RPMI8226 (cell line): ENCODE results near the gene KNDC1.

Experiments
- DNase-seq: peaks from one replicate; pipeline ENCODE4 v3.0.0-alpha.2; 2015

KNDC1 gene

DNA sequence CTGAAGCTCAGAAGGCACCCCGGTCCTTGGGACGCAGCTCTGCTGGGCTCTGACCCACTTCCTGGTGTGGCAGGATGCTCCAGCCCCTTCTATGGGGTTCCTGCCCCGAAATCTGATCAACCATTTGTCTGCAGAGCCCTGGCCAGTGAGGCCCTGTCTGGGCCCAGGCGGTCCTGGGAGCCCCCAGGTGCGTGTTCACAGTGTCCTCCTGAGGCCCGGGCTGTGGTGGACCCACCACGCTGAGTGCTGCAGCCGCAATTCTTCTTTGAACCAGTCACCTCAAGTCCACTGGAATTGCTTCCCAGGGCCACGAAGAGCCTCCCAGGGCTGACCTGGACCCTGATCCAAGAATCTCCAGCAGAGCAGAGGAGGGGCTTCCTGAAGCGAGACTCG is 19.1 kb downstream of the KNDC1 start:
- DNase-seq, result no peak

DNA sequence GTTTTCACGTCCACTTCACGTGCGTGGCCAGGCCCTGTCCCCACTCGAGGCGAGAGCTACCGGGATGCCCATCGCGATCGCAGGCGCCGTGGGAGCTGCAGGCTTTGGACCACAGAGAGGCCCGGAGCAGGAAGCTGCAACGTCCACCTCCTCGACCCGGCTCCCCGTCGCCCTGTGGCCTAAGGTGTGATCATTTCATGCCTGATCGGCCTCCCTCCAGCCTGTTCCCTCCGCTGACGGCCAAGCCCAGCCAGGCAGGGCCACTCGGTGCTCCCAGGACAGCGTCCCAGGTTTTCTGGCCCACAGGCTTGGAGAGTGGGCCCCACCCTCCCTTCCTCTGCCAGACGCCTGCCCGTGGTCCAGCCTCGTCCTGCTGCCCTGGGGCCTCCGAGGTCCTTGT is 19.6 kb downstream of the KNDC1 start:
- DNase-seq, result no peak

DNA sequence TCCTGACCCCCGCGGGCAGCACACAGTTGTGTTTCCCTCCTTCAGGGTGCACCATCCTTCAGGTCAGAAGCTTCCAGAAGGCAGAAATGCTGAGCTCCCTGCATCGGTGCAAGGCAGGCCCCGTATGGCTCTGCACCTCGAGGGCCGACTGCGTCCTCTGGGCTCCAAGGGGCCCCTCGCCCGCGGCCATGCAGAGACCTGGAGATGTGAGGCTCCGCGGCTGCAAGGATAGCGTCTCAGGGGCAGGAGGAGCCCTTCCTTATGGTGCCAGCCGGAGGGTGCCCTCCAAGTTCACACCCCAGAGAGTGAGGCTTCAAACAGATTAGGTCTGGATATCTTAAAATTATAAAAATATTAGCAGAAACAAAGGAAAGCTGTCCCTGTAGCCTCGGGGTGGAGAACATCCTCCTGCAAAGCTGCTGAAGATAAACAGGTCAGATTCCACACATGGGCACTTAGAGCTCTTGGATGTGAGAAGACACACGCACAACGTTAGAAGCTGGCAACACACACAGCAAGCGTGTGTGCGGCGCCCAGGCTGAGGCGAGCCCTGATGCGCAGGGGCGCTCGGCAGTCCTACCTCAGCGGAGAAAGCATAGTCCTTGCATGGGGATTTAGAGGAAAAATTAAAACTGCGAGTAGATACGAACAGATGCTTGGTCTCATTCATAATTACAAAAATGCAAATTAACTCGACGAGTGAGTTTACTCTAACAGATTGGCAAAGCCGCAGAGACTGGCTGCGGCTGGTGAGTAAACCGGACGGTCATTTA is 20.4 kb downstream of the KNDC1 start:
- DNase-seq, result no peak

DNA sequence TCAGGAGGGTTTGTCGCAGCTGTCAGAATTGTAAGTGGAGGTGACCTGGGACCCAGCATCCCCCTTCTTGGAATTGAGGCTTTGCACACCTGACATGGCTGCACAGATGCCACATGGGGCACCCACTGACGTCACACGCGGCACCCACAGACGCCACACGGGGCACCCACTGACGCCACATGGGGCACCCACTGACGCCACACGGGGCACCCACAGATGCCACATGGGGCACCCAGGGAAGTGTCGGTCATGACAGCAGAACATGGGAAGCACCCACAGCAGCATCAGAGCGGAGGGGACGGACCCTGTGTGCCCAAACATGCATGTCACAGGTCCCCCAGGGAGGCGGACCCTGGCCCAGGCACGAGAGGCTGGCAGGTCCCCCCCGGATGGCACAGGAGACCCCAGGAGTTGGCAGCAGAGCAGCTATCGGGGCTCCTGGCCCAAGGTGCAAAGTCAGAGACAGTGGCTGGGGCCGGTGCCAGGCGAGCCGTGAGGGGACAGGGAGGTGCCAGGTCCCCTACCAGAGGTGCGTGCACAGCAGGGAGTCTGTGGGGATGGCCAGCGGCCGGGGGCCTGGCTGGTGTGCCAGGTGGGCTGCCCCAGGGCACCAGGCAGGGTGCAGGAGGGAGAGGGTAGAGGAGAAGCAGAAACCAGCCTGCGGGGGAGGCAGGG is 21.1 kb downstream of the KNDC1 start:
- no peak for DNase-seq

DNA sequence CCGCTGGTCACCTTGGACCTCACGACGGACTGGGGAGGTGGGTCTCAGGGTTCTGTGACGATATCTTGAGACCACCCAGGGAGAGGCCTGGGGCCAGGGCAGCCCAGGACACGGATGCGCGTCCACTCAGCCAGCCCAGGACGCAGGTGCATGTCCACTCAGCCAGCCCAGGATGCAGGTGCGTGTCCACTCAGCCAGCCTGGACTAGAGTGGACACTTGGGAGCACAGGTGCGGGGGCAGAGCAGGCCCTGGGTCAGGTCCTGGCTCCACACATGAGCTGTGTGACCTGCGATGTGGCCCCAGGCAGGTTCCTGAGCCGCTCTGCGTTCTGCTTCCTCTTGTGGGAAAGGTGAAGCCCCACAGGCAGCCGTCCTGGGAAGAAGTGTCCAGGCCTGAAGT is 22.2 kb downstream of the KNDC1 start:
- no peak for DNase-seq

DNA sequence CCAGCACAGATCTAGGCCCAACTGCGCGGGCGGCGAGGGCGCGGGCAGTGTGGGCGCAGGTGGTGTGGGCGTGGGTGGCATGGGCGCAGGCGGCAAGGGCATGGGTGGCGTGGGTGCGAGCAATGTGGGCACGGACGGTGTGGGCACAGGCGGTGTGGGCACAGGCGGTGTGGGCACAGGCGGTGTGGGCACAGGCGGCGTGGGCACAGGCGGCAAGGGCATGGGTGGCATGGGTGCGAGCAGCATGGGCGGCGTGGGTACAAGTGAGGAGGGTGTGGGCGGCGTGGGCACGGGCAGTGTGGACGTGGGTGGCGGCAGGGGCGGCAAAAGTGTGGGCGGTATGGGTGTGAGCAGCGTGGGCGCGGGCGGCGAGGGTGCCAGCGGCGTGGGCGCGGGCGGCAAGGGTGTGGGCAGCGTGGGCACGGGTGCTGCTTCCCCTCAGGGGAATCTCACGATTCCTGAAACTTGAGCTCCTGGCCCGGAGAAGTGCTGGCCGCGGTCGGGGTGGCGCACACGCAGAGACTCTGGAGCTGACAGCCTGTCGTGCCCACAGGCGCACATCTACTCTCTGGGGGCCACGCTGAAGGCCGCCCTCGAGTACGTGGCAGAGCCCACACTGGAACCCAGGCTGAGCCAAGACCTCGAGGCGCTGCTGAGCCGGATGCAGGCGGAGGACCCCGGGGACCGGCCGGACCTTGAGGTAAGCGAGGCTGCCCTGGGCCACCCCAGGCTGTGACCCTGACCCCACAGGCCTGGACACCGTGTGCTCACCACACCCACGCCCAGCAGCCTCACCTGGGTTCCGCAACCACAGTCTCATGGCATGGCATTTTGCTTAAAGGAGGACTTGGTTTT is 23.0 kb downstream of the KNDC1 start:
- no peak for DNase-seq

DNA sequence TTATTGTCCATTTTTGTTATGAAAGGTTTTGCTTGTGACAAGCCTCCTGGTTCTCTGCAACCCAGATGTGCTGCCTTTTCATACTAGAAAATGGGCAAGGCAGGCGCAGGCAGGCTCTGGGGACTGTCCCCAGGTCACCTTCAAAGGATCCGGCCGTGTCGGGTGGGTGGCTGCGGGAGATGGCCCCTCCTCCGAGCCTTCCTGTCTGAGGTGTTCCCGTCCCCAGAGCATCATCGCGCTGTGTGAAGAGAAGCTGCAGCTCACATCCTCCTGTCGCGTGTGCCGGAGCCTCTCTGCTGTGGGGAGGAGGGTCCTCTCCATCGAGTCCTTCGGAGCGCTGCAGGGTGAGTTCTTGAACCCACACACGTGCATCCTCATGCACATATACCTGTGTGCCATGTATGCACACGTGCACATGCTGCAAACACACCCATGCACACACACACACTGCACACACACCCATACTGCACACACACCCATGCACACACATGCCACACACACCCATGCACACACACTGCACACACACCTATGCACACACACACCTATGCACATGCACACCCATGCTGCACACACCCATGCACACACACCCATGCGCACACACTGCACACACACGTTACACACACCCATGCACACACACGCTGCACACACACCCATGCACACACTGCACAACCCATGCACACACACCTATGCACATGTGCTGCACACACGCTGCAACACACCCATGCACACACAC is 23.8 kb downstream of the KNDC1 start:
- no peak for DNase-seq

DNA sequence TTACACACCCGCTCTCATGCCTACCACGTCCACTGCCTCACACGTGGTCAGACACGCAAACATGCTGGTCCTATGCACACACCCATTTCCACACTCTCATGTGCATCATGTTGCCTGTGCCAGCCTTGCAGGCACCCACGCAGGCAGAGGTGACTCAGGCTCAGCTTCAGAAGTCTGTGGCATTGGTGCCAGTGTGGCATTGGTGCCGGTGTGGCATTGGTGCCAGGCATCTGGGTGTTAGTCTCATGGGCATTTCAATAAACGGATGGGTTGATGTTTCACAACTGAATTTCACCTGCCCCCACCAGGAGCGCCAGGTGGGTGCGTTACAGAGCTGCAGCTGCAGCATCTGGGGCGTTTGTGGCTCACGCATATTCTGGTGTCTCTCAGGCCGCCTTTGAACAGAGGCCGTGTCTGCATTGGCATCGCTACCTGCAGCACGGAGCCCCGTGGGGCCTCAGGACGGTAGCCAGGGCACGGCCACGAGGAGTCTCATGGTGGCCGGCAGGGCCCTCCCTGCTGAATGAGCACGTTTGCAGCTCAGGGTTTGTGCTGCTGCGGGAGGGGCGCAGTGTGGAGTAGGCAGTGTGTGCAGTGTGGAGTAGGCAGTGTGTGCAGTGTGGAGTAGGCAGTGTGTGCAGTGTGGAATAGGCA is 24.7 kb downstream of the KNDC1 start:
- no peak for DNase-seq

DNA sequence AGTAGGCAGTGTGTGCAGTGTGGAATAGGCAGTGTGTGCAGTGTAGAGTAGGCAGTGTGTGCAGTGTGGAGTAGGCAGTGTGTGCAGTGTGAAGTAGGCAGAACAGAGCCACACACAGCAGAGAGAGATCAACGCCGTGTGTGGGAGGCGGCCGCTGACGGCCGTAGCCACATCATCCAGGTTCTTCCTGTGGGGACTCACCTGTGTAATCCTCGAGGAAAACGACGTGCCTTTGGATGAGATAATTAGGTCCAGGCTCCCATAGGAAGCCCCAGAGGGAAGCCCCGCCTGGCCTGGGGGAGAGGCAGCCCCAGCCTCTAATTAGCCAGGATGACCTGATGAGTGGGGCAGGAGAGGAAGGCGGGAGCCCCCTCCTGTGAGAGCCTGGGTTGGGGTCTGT is 25.4 kb downstream of the KNDC1 start:
- no peak for DNase-seq

DNA sequence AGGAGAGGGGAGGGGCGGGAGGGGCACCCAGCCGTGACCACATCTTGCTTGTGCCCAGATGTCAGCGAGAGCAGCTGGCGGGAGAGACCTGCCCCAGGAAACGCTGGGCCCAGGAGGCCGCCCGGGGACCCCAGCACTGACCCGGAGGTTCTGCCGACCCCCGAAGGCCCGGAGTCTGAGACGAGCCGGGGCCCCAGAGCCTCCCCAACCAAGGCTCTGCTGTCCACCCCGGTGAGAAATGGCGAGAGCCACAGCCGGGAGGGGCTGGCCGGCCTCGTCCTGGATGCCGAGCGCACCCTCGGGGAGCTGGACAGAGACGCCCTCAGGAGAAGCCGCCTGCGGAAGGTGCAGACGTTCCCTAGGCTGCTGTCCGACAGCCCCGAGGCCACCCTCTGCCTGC is 25.9 kb downstream of the KNDC1 start:
- no peak for DNase-seq

DNA sequence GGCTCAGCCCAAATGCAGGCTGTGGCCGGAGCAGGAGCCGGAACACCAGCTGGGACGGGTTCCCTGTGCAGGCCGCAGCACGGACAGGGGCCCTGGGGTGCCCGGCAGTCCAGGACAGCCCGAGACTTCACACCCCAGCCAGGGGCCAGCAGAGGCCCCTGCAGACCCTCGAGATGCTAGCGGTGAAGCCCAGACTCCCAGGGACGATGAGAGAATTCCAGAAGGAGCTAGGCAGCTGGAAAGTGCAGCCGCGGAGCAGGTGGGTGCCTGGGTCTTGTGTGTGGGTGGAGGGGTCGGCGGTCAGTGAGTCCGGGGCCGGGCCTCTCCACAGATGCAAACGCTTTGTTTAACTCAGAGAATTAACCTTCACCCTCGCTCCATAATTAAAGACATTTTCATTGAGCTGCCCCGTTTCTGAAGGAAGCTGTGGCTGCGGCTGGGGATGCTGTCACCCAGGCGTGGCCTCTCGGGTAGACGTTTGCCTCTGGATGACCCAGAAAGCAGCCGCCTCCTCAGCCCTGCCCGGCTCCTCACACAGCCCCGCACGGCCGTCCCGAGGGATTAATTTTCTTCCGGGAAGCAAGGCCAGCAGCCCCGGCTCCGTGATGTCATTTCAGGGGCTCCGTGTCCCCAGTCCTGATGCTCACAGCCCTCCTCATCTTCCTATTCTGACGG is 26.5 kb downstream of the KNDC1 start:
- DNase-seq, result no peak

DNA sequence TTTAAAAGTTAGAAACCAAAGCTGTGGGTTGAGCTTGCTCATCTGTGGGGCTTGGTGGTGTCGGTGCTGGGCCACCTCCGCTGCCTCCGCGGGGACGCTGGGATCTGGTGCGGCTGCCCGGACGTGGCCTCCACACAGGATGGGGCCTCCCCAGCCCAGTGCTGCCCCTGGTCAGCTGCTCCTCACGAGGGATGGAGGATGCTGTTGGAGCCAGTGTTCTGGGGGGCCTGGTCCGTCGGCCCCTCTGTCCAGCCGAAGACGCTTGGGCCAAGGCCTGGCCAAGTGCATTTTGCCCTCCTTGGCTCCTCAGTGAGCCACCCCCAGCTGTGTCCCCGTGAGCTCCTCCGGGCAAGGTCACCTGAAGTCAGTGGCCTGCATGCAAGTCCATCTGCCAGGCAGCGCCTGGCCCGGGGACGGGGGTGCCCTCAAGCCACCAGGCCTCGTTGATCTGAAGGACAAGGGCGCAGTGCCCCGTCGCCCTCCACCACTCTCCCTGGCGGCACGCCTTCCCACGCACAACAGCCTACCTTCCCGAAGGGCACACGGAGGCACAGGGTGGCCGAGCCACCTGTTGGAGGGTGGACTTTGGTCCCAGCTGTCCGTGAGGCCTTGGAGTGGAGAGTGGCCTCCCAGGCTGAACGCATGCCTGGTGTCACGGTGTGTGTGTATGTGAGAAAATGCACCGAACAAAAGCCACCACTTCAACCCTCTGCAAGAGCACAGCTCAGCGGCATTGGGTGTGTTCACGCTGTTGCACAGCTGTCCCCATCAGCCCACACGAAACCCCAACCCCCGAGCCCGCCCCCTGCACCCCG is 27.3 kb downstream of the KNDC1 start:
- DNase-seq, result no peak

DNA sequence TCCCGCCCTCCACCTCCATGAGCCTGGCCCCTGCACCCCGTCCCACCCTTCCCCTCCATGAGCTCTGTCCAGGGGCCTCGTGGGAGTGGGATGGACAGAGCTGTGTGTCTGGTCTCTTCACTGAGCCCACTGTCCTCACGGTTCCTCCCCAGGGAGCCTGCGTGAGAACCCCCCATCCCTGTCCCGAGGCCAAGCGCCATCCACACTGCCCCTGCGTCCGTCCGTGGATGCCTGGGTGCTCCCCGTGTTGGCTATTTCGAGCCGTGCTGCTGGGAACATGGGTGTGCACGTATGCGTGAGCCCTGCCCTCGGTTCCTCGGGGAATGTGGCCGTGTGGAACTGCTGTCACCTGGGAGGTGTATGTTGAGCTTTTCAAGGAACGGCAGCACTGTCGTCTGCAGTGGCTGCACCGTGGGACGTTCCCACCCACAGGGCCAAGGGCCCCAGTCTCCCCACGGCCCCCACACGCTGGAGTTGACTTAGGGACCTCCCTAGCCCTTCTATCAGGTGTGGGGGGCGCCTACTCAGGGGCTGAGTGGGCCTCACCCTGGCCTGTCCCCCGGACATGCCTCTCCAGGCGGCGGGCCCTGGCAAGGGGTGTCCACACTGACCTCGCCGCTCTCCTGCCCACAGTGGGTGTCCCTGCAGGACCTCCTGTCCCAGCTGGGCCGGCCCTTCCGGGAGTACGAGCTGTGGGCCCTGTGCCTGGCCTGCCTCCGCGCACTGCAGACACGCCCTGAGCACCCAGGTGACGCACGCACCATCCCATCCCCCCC is 28.1 kb downstream of the KNDC1 start:
- no peak for DNase-seq

DNA sequence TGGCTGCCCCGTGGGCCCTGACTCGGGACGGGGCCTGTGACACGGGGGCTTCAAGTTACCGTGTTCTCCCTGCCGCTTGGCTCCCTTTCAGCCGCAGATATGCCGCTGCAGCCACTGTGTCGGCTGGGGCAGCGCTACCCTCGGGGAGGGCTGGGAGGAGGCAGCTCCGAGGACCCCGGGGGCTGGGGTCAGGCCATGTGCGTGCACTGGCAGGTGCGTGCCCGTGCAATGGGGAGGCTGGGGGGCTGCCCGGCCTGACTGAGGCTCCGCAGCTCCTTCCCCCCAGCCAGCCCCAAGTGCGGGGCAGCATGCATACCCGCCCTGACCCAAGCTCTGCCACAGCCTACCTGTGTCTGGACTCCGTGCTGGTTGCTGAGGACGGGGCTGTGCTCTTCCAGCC is 29.2 kb downstream of the KNDC1 start:
- no peak for DNase-seq

DNA sequence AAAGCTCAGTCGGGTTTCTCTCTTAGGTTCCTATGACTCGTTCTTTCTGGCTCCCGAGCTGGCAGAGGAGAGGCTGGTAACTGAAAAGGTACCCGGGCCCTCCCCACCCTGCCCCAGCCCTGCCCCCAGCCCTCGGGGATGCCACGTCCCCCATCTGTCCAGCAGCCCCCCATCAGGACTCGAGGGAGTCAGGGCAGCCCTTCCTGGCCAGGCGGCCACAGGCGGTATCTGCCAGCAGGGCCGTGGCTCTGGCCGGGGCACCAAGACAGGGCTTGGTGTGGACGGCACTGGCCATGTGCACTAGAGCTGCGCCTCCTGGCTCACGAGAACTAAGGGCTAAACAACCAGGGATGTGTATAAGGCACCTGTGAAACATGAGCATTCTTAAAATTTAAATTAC is 29.7 kb downstream of the KNDC1 start:
- DNase-seq, result no peak

DNA sequence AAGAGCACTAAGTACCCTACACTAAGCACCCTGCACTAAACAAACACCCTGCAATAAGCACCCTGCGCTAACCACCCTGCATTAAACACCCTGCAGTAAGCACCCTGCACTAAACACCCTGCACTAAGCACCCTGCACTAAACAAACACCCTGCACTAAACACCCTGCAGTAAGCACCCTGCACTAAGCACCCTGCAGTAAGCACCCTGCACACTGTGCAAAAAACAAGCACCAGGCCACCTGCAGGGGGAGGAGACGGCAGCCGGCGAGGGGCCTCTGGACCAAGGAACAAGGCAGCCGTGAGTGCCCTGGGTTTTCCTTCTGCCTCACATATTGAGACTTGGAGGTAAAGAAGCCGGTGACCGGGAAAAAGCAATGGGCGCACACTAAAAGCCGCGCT is 30.2 kb downstream of the KNDC1 start:
- no peak for DNase-seq

DNA sequence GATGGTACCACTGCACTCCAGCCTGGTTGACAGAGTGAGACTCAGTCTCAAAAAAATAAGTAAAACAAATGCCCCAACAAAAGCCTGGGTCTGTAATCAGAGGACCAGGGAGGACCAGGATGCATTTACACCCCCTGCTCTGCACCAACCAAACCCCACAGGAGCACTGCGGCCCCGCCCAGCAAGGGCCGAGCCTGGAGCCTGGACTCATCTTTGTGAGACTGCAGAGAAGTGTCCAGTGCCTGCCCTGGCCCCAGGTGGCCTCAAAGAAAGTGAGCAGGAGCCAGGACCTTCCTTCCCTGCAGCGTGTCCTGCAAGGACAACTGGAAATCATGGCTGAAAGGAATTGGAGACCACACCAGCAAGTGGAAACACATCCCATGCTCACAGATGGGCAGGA is 31.6 kb downstream of the KNDC1 start:
- no peak for DNase-seq

DNA sequence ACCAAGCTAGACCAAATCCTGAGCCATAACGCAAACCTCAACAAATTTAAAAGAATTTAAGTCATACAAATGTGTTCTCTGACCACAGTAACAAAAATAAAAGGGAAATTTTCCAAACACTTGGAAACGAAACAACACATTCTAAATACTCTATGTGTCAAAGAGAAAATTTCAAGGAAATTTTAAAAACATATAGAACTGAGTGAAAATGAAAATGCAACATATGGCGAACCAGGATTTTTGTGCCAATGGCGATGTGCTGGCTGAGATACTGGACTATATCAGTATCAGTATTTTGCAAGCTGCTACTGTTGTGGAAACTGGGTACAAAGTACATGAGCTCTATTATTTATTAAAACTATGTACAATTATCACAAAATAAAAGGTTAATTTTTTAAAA is 34.1 kb downstream of the KNDC1 start:
- DNase-seq, result no peak

DNA sequence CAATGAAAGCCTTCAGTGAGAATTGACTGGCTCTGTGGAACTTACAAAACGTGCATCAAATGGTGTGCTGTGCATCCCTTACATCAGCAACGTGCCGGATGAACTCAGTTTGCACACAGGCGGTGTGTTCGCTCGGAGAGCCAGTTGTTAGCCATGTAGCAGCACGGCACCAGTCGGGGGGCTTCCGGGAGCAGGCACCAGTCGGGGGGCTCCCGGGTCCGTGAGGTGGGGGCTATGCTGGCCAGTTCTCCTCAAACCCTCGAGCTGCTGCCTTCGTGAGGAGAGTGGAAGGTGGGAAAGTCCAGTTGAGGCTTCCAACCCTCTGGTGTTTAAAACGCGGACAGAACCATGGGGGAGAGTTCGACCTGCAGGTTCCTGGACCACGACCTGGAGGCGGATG is 35.1 kb downstream of the KNDC1 start:
- DNase-seq, result no peak

DNA sequence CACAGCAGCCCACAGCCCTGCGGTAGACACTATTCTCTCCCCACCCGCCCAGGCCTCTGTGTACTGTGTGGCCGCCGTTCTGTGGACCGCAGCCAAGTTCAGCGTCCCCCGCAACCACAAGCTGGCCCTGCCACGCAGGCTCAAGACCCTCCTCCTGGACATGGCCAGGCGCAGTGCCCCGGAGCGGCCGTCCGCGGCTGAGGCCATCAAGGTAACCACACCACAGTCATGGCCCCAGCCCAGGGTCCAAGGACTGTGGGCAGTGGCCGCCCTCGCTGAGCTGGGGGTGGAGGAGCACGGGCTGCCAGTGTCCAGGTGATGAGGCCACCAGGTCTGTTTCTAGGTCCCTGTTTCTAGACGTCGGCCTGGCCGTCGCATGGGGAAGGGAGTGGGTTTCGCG is 35.6 kb downstream of the KNDC1 start:
- no peak for DNase-seq
